Psoas muscle (tissue), 8 donors: ENCODE results near the gene ARHGAP24. TPM values are rescaled to one million over a fixed set of nuclear protein-coding genes. Genes with fewer than 3 reads are reported as not detected.

Source experiments
- ATAC-seq, 4 donors: fragments of 200-7000 bp; cut with Tn5 transposase; one replicate each; pipeline ENCODE4 v1.9.1; 2020; ENCODE audit warnings: moderate library complexity in 3 of 4, mild to moderate bottlenecking in 2 of 4
- DNase-seq, 2 donors: peaks; one replicate each; pipeline ENCODE4 v3.0.0-alpha.2; 2020
- H3K27ac ChIP-seq: fragments of 200-600 bp; one replicate; pipeline ENCODE4 v1.8.0; 2022
- H3K27me3 ChIP-seq, 3 donors: fragments of 200-600 bp in 1 of 3; one replicate each; pipeline versions ENCODE4 v1.6.1 to v1.8.0; 2013 to 2022; ENCODE audit warnings: low read length in 2 of 3, mild to moderate bottlenecking in 2 of 3, moderate library complexity in 1 of 3; ENCODE audit not compliant: insufficient read depth in 3 of 3
- H3K36me3 ChIP-seq, 2 donors: fragments of 200-600 bp in 1 of 2; one replicate each; pipeline versions ENCODE4 v1.6.1 to v1.8.0; 2013 to 2022; ENCODE audit warnings: low read depth in 1 of 2, mild to moderate bottlenecking in 1 of 2, moderate library complexity in 1 of 2; ENCODE audit not compliant: insufficient read depth in 1 of 2
- H3K4me1 ChIP-seq: fragments of 200-600 bp; one replicate; pipeline ENCODE4 v1.8.0; 2022
- H3K4me3 ChIP-seq: fragments of 200-600 bp; one replicate; pipeline ENCODE4 v1.8.0; 2022; ENCODE audit warnings: mild to moderate bottlenecking
- H3K9me3 ChIP-seq: fragments of 200-600 bp; one replicate; pipeline ENCODE4 v1.8.0; 2022
- WGBS, 3 donors: extraction: QIAGEN DNeasy Blood & Tissue Kit; methylation state at CpG; one replicate each; pipeline versions ENCODE4 v1.1.6 to v1.1.7; 2013; 5-methylcytosine and 5-hydroxymethylcytosine counted together
- intact Hi-C, 2 donors: fragments of 100-400 bp; cut with DNase I; formaldehyde crosslinking; loops; one replicate each; pipeline versions ENCODE4 v1.11.0 to v1.14.2; 2022
- polyA plus RNA-seq, 3 donors: library from polyadenylated mRNA; stranded (reverse); fragments of 200-250 nt; gene quantifications; one replicate each; pipeline ENCODE4 v1.2.3, GENCODE V29; 2013
- total RNA-seq, 4 donors: library from RNA; stranded (reverse); fragmentation: NEBNext Ultra II Directional in 2 of 4; extraction: Animal tissue kit (Norgen Biotek cat#: 25700) in 2 of 4; gene quantifications; one replicate each; pipeline versions ENCODE4 v1.2.1 to v1.2.4, GENCODE V29; 2021 to 2023
- TF ChIP-seq, protein P1 (sequence below): fragments of 200-600 bp; IDR thresholded peaks from one replicate; pipeline ENCODE4 v1.8.0; 2022; ENCODE audit warnings: antibody characterized with exemption
- donor health status: healthy with polysubstance abuse.
- donor health status: DM: no; HTN: no; CAD: no; lungs with moderate emphysema.
- donor health status: Bipolar disorder and iron deficiency.
- donor health status: healthy.
- donor health status: DM: yes; HTN: yes; CAD: no.
- donor health status: DM: no; HTN: no; CAD: no.
- donor health status: DM: no; HTN: no; CAD: no.
- donor health status: DM: yes; HTN: yes; CAD: no.

ARHGAP24 gene
- total and polyA plus RNA-seq, 7 donors = 2.3 to 25.7 (median 4.6) TPM

DNA sequence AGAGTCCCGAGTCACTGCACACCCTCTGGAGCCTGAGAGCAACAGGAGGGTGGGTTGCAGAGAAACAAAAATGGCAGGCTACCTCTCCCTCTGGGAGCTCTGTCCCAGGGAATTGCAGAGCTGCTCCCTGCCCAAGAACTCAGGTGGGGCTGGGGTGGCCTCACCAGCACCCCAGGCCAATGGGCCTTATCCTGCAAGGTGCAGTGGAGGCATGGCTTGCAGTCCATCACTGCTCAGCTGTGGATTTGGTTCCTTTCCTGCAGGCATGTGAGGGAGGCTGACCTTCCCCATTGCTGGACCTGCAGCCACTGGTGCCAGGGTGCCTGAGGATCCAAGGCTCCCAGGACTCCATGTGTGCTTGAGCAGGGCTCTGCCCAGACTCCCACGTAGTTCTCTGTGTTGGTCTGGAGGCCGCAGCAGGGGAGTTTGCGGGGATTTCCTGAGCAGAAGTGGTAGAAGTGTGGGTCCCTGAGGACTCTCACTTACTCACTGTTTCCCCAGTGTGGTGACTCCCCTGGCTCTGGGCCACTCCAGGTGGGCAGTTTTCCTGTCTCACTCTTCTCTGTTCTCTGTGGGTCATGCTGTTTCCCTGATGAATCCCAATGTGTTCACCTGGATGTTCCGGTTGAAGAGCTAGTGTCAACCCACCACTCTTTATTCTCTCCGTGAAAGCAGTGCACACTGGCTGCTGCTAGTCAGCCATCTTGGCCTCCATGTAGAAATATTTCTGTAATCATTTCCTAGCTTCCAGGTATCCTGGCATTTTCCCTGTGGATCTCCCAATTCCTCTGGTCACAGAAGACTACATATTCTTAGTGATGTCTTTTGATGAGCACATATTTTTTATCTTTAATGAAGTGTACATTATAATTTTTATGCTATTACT lies 82.3 kb downstream of the ARHGAP24 start:
- Histone ChIP-seq H3K36me3 (no peaks in the 10 kb centered on the region), H3K27me3 (no peaks in the 10 kb centered on the region), H3K4me3 (no peak overlapping the region), H3K4me1 (no peaks in the 10 kb centered on the region), H3K27ac (no peak overlapping the region), H3K9me3 (peaks cover 3% of the 10 kb centered on the region)
- ATAC-seq (no peak), DNase-seq (no peak)
- WGBS, 3 donors = 70 to 93% (median 92%) methylated on average over 5 to 6 of the region's 6 CpGs
- TF ChIP-seq, protein P1, sequence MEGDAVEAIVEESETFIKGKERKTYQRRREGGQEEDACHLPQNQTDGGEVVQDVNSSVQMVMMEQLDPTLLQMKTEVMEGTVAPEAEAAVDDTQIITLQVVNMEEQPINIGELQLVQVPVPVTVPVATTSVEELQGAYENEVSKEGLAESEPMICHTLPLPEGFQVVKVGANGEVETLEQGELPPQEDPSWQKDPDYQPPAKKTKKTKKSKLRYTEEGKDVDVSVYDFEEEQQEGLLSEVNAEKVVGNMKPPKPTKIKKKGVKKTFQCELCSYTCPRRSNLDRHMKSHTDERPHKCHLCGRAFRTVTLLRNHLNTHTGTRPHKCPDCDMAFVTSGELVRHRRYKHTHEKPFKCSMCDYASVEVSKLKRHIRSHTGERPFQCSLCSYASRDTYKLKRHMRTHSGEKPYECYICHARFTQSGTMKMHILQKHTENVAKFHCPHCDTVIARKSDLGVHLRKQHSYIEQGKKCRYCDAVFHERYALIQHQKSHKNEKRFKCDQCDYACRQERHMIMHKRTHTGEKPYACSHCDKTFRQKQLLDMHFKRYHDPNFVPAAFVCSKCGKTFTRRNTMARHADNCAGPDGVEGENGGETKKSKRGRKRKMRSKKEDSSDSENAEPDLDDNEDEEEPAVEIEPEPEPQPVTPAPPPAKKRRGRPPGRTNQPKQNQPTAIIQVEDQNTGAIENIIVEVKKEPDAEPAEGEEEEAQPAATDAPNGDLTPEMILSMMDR = no peak
- intact Hi-C loops = no loop called here

DNA sequence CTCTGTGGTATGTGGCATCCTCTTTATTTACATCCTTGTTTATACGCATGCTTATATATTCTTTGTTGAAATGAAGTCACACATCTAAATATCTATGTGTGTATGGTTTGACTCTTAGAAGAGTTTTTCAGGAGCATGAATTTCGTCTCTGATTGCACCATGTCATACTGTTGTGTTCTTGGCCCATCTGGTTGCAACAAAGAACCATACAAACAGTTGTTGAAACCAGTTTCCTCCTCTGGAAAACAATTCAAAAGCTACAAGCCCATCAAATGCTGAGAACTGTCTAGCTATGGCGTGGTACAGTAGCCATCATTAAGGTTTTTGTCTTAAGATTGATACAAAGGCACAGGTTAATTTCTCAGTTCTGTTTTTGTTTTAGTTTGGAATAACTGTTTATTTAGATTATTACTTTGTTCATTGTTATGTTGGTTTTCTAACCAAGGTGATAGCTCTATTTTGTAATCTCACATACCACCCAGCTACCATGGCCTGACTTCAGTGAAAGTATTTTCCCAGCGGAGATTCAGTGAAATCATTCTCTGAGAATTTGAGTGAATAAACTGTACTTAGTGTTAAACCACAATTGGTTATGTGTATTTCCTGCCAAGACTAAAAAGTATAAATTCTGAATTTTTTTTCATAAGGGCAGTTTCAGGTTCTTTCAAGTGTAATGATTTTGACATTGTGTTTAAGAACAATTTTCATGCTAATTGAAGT lies 91.0 kb downstream of the ARHGAP24 start:
- DNase-seq (no peak), ATAC-seq (no peak)
- no peaks in the 10 kb centered on the region for H3K36me3 ChIP-seq
- no peak overlapping the region for H3K27ac ChIP-seq
- TF ChIP-seq, protein P1 = no peak
- WGBS, 3 donors = 83 to 91% (median 88%) methylated on average over 4 of the region's 4 CpGs
- no peaks in the 10 kb centered on the region for H3K9me3 ChIP-seq
- H3K4me3 ChIP-seq = no peak overlapping the region
- no peaks in the 10 kb centered on the region for H3K27me3 ChIP-seq
- intact Hi-C loops = no loop called here
- no peaks in the 10 kb centered on the region for H3K4me1 ChIP-seq

GRCh38 chr4:85569730-85570299 lies 94.9 kb downstream of the ARHGAP24 start:
- intact Hi-C loops = no loop called here
- Histone ChIP-seq H3K27ac (no peak overlapping the region), H3K36me3 (no peaks in the 10 kb centered on the region), H3K27me3 (no peaks in the 10 kb centered on the region), H3K4me3 (no peak overlapping the region), H3K9me3 (no peaks in the 10 kb centered on the region), H3K4me1 (no peaks in the 10 kb centered on the region)
- DNase-seq (no peak), ATAC-seq (no peak)
- TF ChIP-seq, protein P1 = no peak
- WGBS, 3 donors = 73 to 89% (median 80%) methylated on average over 2 of the region's 2 CpGs

GRCh38 chr4:85570388-85570787 lies 95.4 kb downstream of the ARHGAP24 start:
- Histone ChIP-seq H3K9me3 (no peaks in the 10 kb centered on the region), H3K27ac (no peak overlapping the region), H3K27me3 (no peaks in the 10 kb centered on the region), H3K4me3 (no peak overlapping the region), H3K4me1 (no peaks in the 10 kb centered on the region), H3K36me3 (no peaks in the 10 kb centered on the region)
- DNase-seq (no peak), ATAC-seq (no peak)
- TF ChIP-seq, protein P1 = no peak
- intact Hi-C loops = no loop called here
- WGBS, 3 donors = 81 to 83% (median 82%) methylated on average over 3 of the region's 3 CpGs
